ENCODE measurements around the gene MED12. TPM values are rescaled to one million over a fixed set of nuclear protein-coding genes. Genes with fewer than 3 reads are reported as not detected.

Gene MED12
- total and polyA plus RNA-seq, 2 experiments from 2014 or later, result 7.1 to 40.6 TPM

- H3K36me3 ChIP-seq (ENCODE audit: insufficient read depth), result no peaks in the 10 kb centered on the region
- Mint-ChIP-seq H3K4me1 (peaks cover 35% of the 10 kb centered on the region), H3K27me3 (ENCODE audit: insufficient read depth, low read depth, poor library complexity) (peaks cover 2% of the 10 kb centered on the region), H3K4me3 (no peak overlapping the region), H3K9me3 (no peaks in the 10 kb centered on the region), H3K36me3 (ENCODE audit: low read depth) (no peaks in the 10 kb centered on the region), H3K27ac (no peak overlapping the region)
- DNase-seq (ENCODE audit: low spot score) (no peak), ATAC-seq (no peak)
- H3F3A ChIP-seq (replicated peaks; ENCODE audit: low read depth), result 0 out of 2 replicates have a peak, but pooled peaks cover 5% of the 10 kb centered on the region
- H3K4me3 ChIP-seq, result no peak overlapping the region
- no peak overlapping the region for H2AFZ ChIP-seq
- H3K27me3 ChIP-seq (ENCODE audit: insufficient read depth), result peaks cover 18% of the 10 kb centered on the region; the same call in 1 of the 2 replicates
- TF ChIP-seq CTCF (conservative IDR thresholded peaks at IDR 0.05; ENCODE audit: low read depth in 2 of 2) (no peak), NANOG (IDR thresholded peaks at IDR 0.05; ENCODE audit: borderline replicate concordance) (no peak), CREB1 (CRISPR knock-in tag; IDR thresholded peaks at IDR 0.05; ENCODE audit: low read depth) (no peak), JUNB (IDR thresholded peaks at IDR 0.05; ENCODE audit: unreplicated experiment) (no peak), ZNF462 (CRISPR knock-in tag; IDR thresholded peaks at IDR 0.05) (no peak), POLR2AphosphoS5 (IDR thresholded peaks at IDR 0.05; ENCODE audit: low read depth) (no peak), ZNF331 (CRISPR knock-in tag; IDR thresholded peaks at IDR 0.05; ENCODE audit: low read depth) (no peak), EZH2 (IDR thresholded peaks at IDR 0.05; ENCODE audit: low read depth, unreplicated experiment) (no peak), REST (IDR thresholded peaks at IDR 0.05; ENCODE audit: unreplicated experiment) (no peak), EZH2phosphoT487 (IDR thresholded peaks at IDR 0.05; ENCODE audit: unreplicated experiment) (no peak), ETS1 (IDR thresholded peaks at IDR 0.05) (no peak), STAT1 (IDR thresholded peaks at IDR 0.05; ENCODE audit: unreplicated experiment) (no peak), ZNF114 (CRISPR knock-in tag; IDR thresholded peaks at IDR 0.05) (no peak)
- H4K20me1 ChIP-seq (replicated peaks; ENCODE audit: insufficient read depth), result no peaks in the 10 kb centered on the region
- no peaks in the 10 kb centered on the region for H3K79me2 ChIP-seq (replicated peaks; ENCODE audit: insufficient read depth)
- H3K27ac ChIP-seq (ENCODE audit: low read depth), result no peak overlapping the region
- no peak overlapping the region for H3K4me2 ChIP-seq
- peaks cover 25% of the 10 kb centered on the region for H3K4me1 ChIP-seq (ENCODE audit: insufficient read depth)
- H3K9me2 ChIP-seq (ENCODE audit: insufficient read depth), result no peaks in the 10 kb centered on the region
Observed at GRCh38 chrX:71107245-71107644, 11.2 kb upstream of the MED12 start.

All from GM23338 (cell line).